DND-41 (cell line): ENCODE measurements around the gene PSMC4.

ENCODE experiments used
- ATAC-seq: fragments of 200-7000 bp; cut with Tn5 transposase; 3 replicates; pipeline ENCODE4 v1.9.1; 2021; ENCODE audit warnings: low read depth; ENCODE audit not compliant: insufficient read depth
- DNase-seq: peaks from one replicate; pipeline ENCODE4 v3.0.0-alpha.2; 2020
- H2AFZ ChIP-seq: 2 replicates; pipeline ENCODE4 v1.6.0; 2012; ENCODE audit warnings: low read depth, low read length
- H3K27ac ChIP-seq: 2 replicates; pipeline ENCODE4 v1.5.1; 2012; ENCODE audit warnings: low read length, inconsistent platforms
- H3K27me3 ChIP-seq: fragments of 200-600 bp; sonication (generic); 2 replicates; pipeline ENCODE4 v1.6.0; 2012; ENCODE audit warnings: low read length, mild to moderate bottlenecking, inconsistent platforms; ENCODE audit not compliant: insufficient read depth, poor library complexity
- H3K36me3 ChIP-seq: 2 replicates; pipeline ENCODE4 v1.5.1; 2012; ENCODE audit warnings: low read length, inconsistent platforms; ENCODE audit not compliant: insufficient read depth
- H3K4me1 ChIP-seq: 2 replicates; pipeline ENCODE4 v1.5.1; 2012; ENCODE audit warnings: mild to moderate bottlenecking, low read length; ENCODE audit not compliant: insufficient read depth
- H3K4me2 ChIP-seq: 2 replicates; pipeline ENCODE4 v1.6.0; 2012; ENCODE audit warnings: mild to moderate bottlenecking, moderate library complexity, low read length, inconsistent platforms; ENCODE audit not compliant: insufficient read depth
- H3K4me3 ChIP-seq, 2 experiments: fragments of 200-600 bp in 1 of 2; shearing (Covaris generic) in 1 of 2; 2 replicates each; pipeline ENCODE4 v1.5.1; 2012 to 2016; ENCODE audit warnings: inconsistent platforms in 2 of 2, low read length in 2 of 2, mild to moderate bottlenecking in 2 of 2, low read depth in 1 of 2, moderate library complexity in 1 of 2
- H3K79me2 ChIP-seq: 2 replicates; pipeline ENCODE4 v1.6.0; 2012; ENCODE audit warnings: low read length, inconsistent platforms; ENCODE audit not compliant: insufficient read depth
- H3K9ac ChIP-seq: 2 replicates; pipeline ENCODE4 v1.6.0; 2012; ENCODE audit warnings: low read depth, mild to moderate bottlenecking, inconsistent platforms, low read length, moderate library complexity
- H3K9me3 ChIP-seq: 2 replicates; pipeline ENCODE4 v1.5.1; 2012; ENCODE audit warnings: low read length, moderate library complexity, mild to moderate bottlenecking, inconsistent platforms; ENCODE audit not compliant: insufficient read depth, severe bottlenecking
- H4K20me1 ChIP-seq: 2 replicates; pipeline ENCODE4 v1.6.0; 2012; ENCODE audit warnings: low read length; ENCODE audit not compliant: insufficient read depth
- EZH2 ChIP-seq: IDR thresholded peaks from 3 replicates; pipeline ENCODE4 v1.6.1; 2012; ENCODE audit warnings: borderline replicate concordance, low read depth, mild to moderate bottlenecking, moderate library complexity, low read length, inconsistent platforms; ENCODE audit not compliant: severe bottlenecking
- TF ChIP-seq, protein P1 (sequence below): IDR thresholded peaks from 2 replicates; pipeline ENCODE4 v1.5.1; 2012; ENCODE audit warnings: borderline replicate concordance, low read length, moderate library complexity, mild to moderate bottlenecking; ENCODE audit not compliant: poor library complexity, severe bottlenecking; ENCODE audit errors: extremely low read depth

Gene PSMC4

DNA sequence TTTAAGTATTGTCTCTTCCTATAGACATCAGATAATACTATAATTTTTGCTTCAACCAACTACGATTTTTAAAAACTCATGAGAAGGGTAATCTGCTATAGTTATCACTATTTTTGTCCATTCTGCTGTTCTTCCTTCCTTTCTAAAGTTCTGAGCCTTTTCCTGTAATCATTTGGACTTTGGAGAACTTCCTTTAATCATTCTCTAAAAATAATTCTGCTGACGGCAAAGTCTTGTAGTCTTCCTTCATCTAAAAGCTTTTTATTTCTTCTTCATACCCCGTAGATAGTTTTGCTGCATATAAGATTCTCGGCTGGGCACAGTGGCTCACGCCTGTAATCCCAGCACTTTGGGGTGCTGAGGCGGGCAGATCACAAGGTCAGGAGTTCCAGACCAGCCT is 31.4 kb upstream of the PSMC4 start:
- TF ChIP-seq, protein P1, sequence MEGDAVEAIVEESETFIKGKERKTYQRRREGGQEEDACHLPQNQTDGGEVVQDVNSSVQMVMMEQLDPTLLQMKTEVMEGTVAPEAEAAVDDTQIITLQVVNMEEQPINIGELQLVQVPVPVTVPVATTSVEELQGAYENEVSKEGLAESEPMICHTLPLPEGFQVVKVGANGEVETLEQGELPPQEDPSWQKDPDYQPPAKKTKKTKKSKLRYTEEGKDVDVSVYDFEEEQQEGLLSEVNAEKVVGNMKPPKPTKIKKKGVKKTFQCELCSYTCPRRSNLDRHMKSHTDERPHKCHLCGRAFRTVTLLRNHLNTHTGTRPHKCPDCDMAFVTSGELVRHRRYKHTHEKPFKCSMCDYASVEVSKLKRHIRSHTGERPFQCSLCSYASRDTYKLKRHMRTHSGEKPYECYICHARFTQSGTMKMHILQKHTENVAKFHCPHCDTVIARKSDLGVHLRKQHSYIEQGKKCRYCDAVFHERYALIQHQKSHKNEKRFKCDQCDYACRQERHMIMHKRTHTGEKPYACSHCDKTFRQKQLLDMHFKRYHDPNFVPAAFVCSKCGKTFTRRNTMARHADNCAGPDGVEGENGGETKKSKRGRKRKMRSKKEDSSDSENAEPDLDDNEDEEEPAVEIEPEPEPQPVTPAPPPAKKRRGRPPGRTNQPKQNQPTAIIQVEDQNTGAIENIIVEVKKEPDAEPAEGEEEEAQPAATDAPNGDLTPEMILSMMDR: no peak
- no peak for TF ChIP-seq EZH2
- Histone ChIP-seq H3K4me1 (peaks cover 59% of the 10 kb centered on the region), H3K9ac (no peak overlapping the region), H2AFZ (no peak overlapping the region), H3K4me3 (no peak overlapping the region), H4K20me1 (no peaks in the 10 kb centered on the region), H3K4me2 (no peak overlapping the region), H3K27me3 (no peaks in the 10 kb centered on the region), H3K27ac (no peak overlapping the region), H3K36me3 (no peaks in the 10 kb centered on the region), H3K79me2 (no peaks in the 10 kb centered on the region), H3K9me3 (no peaks in the 10 kb centered on the region)
- DNase-seq (no peak), ATAC-seq (no peak)

DNA sequence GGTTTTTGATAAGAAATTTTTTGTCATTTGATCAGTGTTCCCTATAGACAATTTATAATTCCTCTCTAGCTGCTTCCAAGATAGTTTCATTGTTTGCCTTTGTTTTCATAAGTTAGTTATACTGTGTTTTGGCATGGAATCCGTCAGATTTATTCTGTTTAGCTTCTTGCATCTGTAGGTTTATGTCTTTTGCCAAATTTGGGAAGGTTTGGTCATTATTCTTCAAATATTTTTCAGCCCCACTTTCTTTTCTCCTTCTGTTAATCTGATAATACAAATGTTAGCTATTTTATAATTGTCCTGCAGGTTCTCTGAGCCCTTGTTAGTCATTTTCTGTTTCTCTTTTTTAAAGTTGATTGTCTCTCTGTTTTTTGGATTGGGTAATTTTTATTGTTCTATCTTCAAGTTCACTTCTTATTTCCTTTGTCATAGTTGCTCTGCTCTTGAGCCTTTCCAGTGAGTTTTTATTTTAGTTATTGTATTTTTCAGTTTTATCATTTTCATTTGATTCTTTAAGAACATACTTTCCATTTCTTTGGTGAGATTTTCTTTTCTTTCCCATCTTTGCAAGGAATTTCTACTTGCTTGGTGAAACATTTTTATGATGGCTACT is 30.6 kb upstream of the PSMC4 start:
- no peaks in the 10 kb centered on the region for H3K79me2 ChIP-seq
- H3K4me1 ChIP-seq: peaks cover 67% of the 10 kb centered on the region
- peak overlapping the region; percentile 48 for H3K9ac ChIP-seq
- ATAC-seq: no peak
- H3K36me3 ChIP-seq: no peaks in the 10 kb centered on the region
- H3K27ac ChIP-seq: peak overlapping the region; percentile 93
- no peaks in the 10 kb centered on the region for H3K27me3 ChIP-seq
- no peaks in the 10 kb centered on the region for H3K9me3 ChIP-seq
- H3K4me3 ChIP-seq: 0 out of 4 replicates have a peak overlapping the region, but pooled peaks of 1 of the 2 experiments have one; percentile 4
- no peaks in the 10 kb centered on the region for H4K20me1 ChIP-seq
- no peak for TF ChIP-seq EZH2
- TF ChIP-seq, protein P1: no peak
- H3K4me2 ChIP-seq: peak overlapping the region; percentile 69
- H2AFZ ChIP-seq: no peak overlapping the region
- DNase-seq: no peak

DNA sequence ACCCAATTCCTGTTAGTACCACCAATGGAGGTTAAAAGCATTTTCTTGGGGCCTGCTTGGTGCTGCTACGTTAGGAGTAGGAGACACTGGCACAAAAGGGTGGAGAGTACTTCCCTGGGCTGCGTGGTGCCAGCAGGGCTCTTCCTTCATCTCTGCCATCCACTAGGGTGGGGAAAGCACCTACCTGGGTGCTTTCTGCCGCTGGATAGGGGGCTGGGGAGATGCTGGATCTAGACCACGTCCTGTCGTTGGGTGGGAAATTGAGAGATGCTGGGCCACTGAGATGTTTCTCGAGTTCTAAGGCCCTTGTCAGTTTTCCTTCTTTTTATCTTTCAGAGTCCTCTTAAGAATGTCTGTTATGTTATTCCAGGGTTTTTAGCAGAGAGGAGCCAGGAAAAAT is 29.8 kb upstream of the PSMC4 start:
- H3K27me3 ChIP-seq: no peaks in the 10 kb centered on the region
- ATAC-seq (peak; percentile 51), DNase-seq (peak; percentile 75)
- H3K36me3 ChIP-seq: no peaks in the 10 kb centered on the region
- H3K9ac ChIP-seq: peak overlapping the region; percentile 48
- peak overlapping the region; percentile 51 for H2AFZ ChIP-seq
- H4K20me1 ChIP-seq: no peaks in the 10 kb centered on the region
- H3K79me2 ChIP-seq: no peaks in the 10 kb centered on the region
- TF ChIP-seq, protein P1: peak; percentile 7
- no peak for TF ChIP-seq EZH2
- peak overlapping the region; percentile 69 for H3K4me2 ChIP-seq
- H3K4me3 ChIP-seq: peak overlapping the region in 1 of 2 experiments; percentile 49; a peak in 2 of 4 replicates
- no peaks in the 10 kb centered on the region for H3K9me3 ChIP-seq
- peaks cover 60% of the 10 kb centered on the region for H3K4me1 ChIP-seq
- peak overlapping the region; percentile 93 for H3K27ac ChIP-seq
